HEK293 (cell line): ENCODE measurements around the gene ITSN1.

ENCODE experiments used
- EGR2 ChIP-seq: fragments of 450-650 bp; formaldehyde crosslinking; IDR thresholded peaks from 2 replicates; pipeline ENCODE4 v1.5.1; 2016; ENCODE audit warnings: low read depth, missing biosample characterization, missing genetic modification characterization
- GLI2 ChIP-seq: fragments of 450-650 bp; formaldehyde crosslinking; IDR thresholded peaks from 2 replicates; pipeline ENCODE4; 2017; ENCODE audit warnings: missing biosample characterization, missing genetic modification characterization, low read depth, borderline replicate concordance
- KLF1 ChIP-seq: fragments of 450-650 bp; formaldehyde crosslinking; IDR thresholded peaks from 2 replicates; pipeline ENCODE4 v1.5.1; 2016; ENCODE audit warnings: missing biosample characterization, missing genetic modification characterization
- KLF10 ChIP-seq: fragments of 450-650 bp; IDR thresholded peaks from 2 replicates; pipeline ENCODE4 v1.5.1; 2018; ENCODE audit warnings: missing biosample characterization, mild to moderate bottlenecking, missing genetic modification characterization
- SP7 ChIP-seq: fragments of 450-650 bp; formaldehyde crosslinking; IDR thresholded peaks from 2 replicates; pipeline ENCODE4 v1.5.1; 2016; ENCODE audit warnings: missing biosample characterization, missing genetic modification characterization
- TCF7L2 ChIP-seq: IDR thresholded peaks from 2 replicates; pipeline ENCODE4 v1.6.1; 2011; ENCODE audit warnings: low read depth, mild to moderate bottlenecking, inconsistent platforms, low read length, moderate library complexity, borderline replicate concordance
- YY1 ChIP-seq: fragments of 450-650 bp; formaldehyde crosslinking; IDR thresholded peaks from 2 replicates; pipeline ENCODE4 v1.5.1; 2018; ENCODE audit warnings: missing biosample characterization, missing genetic modification characterization
- ZBTB8A ChIP-seq: fragments of 450-650 bp; formaldehyde crosslinking; IDR thresholded peaks from 2 replicates; pipeline ENCODE4 v1.5.1; 2016; ENCODE audit warnings: missing biosample characterization, missing genetic modification characterization
- ZEB2 ChIP-seq: fragments of 450-650 bp; formaldehyde crosslinking; IDR thresholded peaks from 2 replicates; pipeline ENCODE4 v1.5.1; 2016; ENCODE audit warnings: missing biosample characterization, missing genetic modification characterization
- ZFP69B ChIP-seq: fragments of 450-650 bp; formaldehyde crosslinking; IDR thresholded peaks from 2 replicates; pipeline ENCODE4 v1.5.1; 2016; ENCODE audit warnings: missing biosample characterization, missing genetic modification characterization
- ZNF10 ChIP-seq: fragments of 450-650 bp; formaldehyde crosslinking; IDR thresholded peaks from 2 replicates; pipeline ENCODE4 v1.5.1; 2017; ENCODE audit warnings: missing biosample characterization, missing genetic modification characterization
- ZNF133 ChIP-seq: fragments of 450-650 bp; formaldehyde crosslinking; IDR thresholded peaks from 2 replicates; pipeline ENCODE4 v1.5.1; 2016; ENCODE audit warnings: missing biosample characterization, missing genetic modification characterization
- ZNF175 ChIP-seq: fragments of 450-650 bp; formaldehyde crosslinking; IDR thresholded peaks from 2 replicates; pipeline ENCODE4 v1.5.1; 2016; ENCODE audit warnings: missing biosample characterization, missing genetic modification characterization
- ZNF223 ChIP-seq: fragments of 450-650 bp; formaldehyde crosslinking; IDR thresholded peaks from 2 replicates; pipeline ENCODE4 v1.5.1; 2016; ENCODE audit warnings: missing biosample characterization, missing genetic modification characterization
- ZNF416 ChIP-seq: fragments of 450-650 bp; formaldehyde crosslinking; IDR thresholded peaks from 2 replicates; pipeline ENCODE4 v1.5.1; 2016; ENCODE audit warnings: missing biosample characterization, missing genetic modification characterization
- ZNF510 ChIP-seq: fragments of 450-650 bp; formaldehyde crosslinking; IDR thresholded peaks from 2 replicates; pipeline ENCODE4 v1.5.1; 2018; ENCODE audit warnings: mild to moderate bottlenecking, missing genetic modification characterization, missing biosample characterization; ENCODE audit not compliant: insufficient replicate concordance
- ZNF530 ChIP-seq: fragments of 450-650 bp; formaldehyde crosslinking; IDR thresholded peaks from 2 replicates; pipeline ENCODE4 v1.5.1; 2016; ENCODE audit warnings: low read depth, missing biosample characterization, missing genetic modification characterization
- ZNF571 ChIP-seq: fragments of 450-650 bp; formaldehyde crosslinking; IDR thresholded peaks from 2 replicates; pipeline ENCODE4 v1.5.0; 2017; ENCODE audit warnings: missing biosample characterization, missing genetic modification characterization
- ZNF670 ChIP-seq: fragments of 450-650 bp; formaldehyde crosslinking; IDR thresholded peaks from 2 replicates; pipeline ENCODE4 v1.5.1; 2016; ENCODE audit warnings: missing biosample characterization, missing genetic modification characterization, low read depth
- ZXDB ChIP-seq: fragments of 450-650 bp; formaldehyde crosslinking; IDR thresholded peaks from 2 replicates; pipeline ENCODE4 v1.5.1; 2016; ENCODE audit warnings: missing biosample characterization, missing genetic modification characterization
- TF ChIP-seq, protein P1 (sequence below): fragments of 450-650 bp; formaldehyde crosslinking; IDR thresholded peaks from 2 replicates; pipeline ENCODE4 v1.5.1; 2016; ENCODE audit warnings: missing biosample characterization, missing genetic modification characterization
- TF ChIP-seq, protein P2 (sequence below): fragments of 450-650 bp; formaldehyde crosslinking; IDR thresholded peaks from 2 replicates; pipeline ENCODE4 v1.5.1; 2016; ENCODE audit warnings: missing biosample characterization, missing genetic modification characterization, borderline replicate concordance
- TF ChIP-seq, protein P3 (sequence below): fragments of 450-650 bp; formaldehyde crosslinking; IDR thresholded peaks from 2 replicates; pipeline ENCODE4 v1.5.1; 2016; ENCODE audit warnings: missing biosample characterization, missing genetic modification characterization
- TF ChIP-seq, protein P4 (sequence below): fragments of 450-650 bp; formaldehyde crosslinking; IDR thresholded peaks from 2 replicates; pipeline ENCODE4 v1.5.1; 2016; ENCODE audit warnings: missing biosample characterization, missing genetic modification characterization, low read depth
- TF ChIP-seq, protein P5 (sequence below): fragments of 450-650 bp; formaldehyde crosslinking; IDR thresholded peaks from 2 replicates; pipeline ENCODE4; 2016; ENCODE audit warnings: missing biosample characterization, missing genetic modification characterization
- TF ChIP-seq, protein P6 (sequence below): fragments of 450-650 bp; formaldehyde crosslinking; IDR thresholded peaks from 2 replicates; pipeline ENCODE4 v1.5.1; 2017; ENCODE audit warnings: missing biosample characterization, missing genetic modification characterization
- TF ChIP-seq, protein P7 (sequence below): fragments of 450-650 bp; formaldehyde crosslinking; IDR thresholded peaks from 2 replicates; pipeline ENCODE4 v1.5.1; 2016; ENCODE audit warnings: missing biosample characterization, missing genetic modification characterization

The ITSN1 gene

DNA sequence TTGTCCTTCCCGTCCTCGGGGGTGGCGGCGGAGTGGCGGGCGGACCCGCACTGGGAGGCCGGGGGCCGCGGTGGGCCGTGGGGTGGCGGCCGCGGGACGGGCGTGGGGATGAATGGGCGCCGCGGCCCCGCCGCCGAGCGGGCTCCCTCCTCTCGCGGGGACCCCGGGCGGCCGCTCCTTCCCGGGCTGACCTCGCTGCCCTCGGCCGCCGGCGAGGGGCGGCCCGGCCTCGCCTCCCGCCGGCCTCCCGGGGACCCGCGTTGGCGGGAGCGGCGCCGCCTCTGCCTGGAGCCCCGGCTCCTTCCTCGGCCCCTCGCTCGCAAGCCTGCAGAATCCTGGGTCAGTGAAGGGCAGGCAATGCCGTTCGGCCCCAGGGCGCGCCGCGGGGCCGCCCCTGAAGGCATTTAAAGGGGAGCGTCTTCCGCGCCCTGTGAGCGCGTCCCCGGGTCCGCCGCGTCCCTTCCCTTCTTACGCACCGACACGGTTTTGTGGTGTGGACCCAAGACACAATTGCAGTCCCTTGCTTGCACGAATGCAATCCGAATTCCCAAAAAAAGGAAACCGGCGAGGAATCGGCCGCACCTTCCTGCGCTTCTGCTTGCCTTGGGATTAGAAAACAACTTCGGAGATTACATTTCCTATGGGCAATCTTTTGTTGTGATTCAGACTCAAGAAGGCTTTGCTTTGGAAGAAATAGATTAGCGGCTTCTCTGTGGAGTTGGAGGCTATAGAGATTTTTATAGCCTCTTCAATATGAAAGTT, 776 bp downstream of the ITSN1 start (continued):
- TF ChIP-seq TCF7L2, result no peak
- peak; percentile 41; the same call in 1 of the 2 replicates for TF ChIP-seq ZFP69B
- no peak for TF ChIP-seq ZNF223
- no peak for TF ChIP-seq ZNF10 (tag by site-specific recombination)
- TF ChIP-seq ZEB2 (tag by site-specific recombination), result peak; percentile 50; the same call in 1 of the 2 replicates
- no peak for TF ChIP-seq ZNF530 (tag by site-specific recombination)
- TF ChIP-seq GLI2 (tag by site-specific recombination), result no peak
- TF ChIP-seq, protein P1, sequence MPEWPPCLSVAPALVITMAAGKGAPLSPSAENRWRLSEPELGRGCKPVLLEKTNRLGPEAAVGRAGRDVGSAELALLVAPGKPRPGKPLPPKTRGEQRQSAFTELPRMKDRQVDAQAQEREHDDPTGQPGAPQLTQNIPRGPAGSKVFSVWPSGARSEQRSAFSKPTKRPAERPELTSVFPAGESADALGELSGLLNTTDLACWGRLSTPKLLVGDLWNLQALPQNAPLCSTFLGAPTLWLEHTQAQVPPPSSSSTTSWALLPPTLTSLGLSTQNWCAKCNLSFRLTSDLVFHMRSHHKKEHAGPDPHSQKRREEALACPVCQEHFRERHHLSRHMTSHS (tag by site-specific recombination), result no peak
- TF ChIP-seq SP7 (tag by site-specific recombination), result peak; percentile 35; the same call in 1 of the 2 replicates
- no peak for TF ChIP-seq EGR2
- 0 out of 2 replicates have a peak, but pooled peaks have one; percentile 11 for TF ChIP-seq KLF1 (tag by site-specific recombination)
- TF ChIP-seq ZBTB8A (tag by site-specific recombination), result peak; percentile 9; the same call in 1 of the 2 replicates
- TF ChIP-seq, protein P2, sequence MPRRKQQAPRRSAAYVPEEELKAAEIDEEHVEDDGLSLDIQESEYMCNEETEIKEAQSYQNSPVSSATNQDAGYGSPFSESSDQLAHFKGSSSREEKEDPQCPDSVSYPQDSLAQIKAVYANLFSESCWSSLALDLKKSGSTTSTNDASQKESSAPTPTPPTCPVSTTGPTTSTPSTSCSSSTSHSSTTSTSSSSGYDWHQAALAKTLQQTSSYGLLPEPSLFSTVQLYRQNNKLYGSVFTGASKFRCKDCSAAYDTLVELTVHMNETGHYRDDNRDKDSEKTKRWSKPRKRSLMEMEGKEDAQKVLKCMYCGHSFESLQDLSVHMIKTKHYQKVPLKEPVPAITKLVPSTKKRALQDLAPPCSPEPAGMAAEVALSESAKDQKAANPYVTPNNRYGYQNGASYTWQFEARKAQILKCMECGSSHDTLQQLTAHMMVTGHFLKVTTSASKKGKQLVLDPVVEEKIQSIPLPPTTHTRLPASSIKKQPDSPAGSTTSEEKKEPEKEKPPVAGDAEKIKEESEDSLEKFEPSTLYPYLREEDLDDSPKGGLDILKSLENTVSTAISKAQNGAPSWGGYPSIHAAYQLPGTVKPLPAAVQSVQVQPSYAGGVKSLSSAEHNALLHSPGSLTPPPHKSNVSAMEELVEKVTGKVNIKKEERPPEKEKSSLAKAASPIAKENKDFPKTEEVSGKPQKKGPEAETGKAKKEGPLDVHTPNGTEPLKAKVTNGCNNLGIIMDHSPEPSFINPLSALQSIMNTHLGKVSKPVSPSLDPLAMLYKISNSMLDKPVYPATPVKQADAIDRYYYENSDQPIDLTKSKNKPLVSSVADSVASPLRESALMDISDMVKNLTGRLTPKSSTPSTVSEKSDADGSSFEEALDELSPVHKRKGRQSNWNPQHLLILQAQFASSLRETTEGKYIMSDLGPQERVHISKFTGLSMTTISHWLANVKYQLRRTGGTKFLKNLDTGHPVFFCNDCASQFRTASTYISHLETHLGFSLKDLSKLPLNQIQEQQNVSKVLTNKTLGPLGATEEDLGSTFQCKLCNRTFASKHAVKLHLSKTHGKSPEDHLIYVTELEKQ (tag by site-specific recombination), result no peak
- TF ChIP-seq, protein P3, sequence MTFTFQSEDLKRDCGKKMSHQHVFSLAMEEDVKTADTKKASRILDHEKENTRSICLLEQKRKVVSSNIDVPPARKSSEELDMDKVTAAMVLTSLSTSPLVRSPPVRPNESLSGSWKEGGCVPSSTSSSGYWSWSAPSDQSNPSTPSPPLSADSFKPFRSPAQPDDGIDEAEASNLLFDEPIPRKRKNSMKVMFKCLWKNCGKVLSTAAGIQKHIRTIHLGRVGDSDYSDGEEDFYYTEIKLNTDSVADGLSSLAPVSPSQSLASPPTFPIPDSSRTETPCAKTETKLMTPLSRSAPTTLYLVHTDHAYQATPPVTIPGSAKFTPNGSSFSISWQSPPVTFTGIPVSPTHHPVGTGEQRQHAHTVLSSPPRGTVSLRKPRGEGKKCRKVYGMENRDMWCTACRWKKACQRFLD (tag by site-specific recombination), result no peak
- TF ChIP-seq, protein P4, sequence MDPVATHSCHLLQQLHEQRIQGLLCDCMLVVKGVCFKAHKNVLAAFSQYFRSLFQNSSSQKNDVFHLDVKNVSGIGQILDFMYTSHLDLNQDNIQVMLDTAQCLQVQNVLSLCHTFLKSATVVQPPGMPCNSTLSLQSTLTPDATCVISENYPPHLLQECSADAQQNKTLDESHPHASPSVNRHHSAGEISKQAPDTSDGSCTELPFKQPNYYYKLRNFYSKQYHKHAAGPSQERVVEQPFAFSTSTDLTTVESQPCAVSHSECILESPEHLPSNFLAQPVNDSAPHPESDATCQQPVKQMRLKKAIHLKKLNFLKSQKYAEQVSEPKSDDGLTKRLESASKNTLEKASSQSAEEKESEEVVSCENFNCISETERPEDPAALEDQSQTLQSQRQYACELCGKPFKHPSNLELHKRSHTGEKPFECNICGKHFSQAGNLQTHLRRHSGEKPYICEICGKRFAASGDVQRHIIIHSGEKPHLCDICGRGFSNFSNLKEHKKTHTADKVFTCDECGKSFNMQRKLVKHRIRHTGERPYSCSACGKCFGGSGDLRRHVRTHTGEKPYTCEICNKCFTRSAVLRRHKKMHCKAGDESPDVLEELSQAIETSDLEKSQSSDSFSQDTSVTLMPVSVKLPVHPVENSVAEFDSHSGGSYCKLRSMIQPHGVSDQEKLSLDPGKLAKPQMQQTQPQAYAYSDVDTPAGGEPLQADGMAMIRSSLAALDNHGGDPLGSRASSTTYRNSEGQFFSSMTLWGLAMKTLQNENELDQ (tag by site-specific recombination), result no peak
- 0 out of 2 replicates have a peak, but pooled peaks have one; percentile 25 for TF ChIP-seq ZXDB (tag by site-specific recombination)
- TF ChIP-seq ZNF175 (tag by site-specific recombination), result no peak
- TF ChIP-seq, protein P5, sequence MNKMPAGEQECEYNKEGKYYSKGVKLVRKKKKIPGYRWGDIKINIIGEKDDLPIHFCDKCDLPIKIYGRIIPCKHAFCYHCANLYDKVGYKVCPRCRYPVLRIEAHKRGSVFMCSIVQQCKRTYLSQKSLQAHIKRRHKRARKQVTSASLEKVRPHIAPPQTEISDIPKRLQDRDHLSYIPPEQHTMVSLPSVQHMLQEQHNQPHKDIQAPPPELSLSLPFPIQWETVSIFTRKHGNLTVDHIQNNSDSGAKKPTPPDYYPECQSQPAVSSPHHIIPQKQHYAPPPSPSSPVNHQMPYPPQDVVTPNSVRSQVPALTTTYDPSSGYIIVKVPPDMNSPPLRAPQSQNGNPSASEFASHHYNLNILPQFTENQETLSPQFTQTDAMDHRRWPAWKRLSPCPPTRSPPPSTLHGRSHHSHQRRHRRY (tag by site-specific recombination), result no peak
- TF ChIP-seq KLF10 (tag by site-specific recombination), result peak; percentile 24; the same call in 1 of the 2 replicates
- TF ChIP-seq ZNF571, result no peak
- TF ChIP-seq ZNF416 (tag by site-specific recombination), result no peak
- TF ChIP-seq ZNF510 (tag by site-specific recombination), result no peak
- TF ChIP-seq, protein P6, sequence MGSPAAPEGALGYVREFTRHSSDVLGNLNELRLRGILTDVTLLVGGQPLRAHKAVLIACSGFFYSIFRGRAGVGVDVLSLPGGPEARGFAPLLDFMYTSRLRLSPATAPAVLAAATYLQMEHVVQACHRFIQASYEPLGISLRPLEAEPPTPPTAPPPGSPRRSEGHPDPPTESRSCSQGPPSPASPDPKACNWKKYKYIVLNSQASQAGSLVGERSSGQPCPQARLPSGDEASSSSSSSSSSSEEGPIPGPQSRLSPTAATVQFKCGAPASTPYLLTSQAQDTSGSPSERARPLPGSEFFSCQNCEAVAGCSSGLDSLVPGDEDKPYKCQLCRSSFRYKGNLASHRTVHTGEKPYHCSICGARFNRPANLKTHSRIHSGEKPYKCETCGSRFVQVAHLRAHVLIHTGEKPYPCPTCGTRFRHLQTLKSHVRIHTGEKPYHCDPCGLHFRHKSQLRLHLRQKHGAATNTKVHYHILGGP (tag by site-specific recombination), result no peak
- TF ChIP-seq ZNF670, result no peak
- no peak for TF ChIP-seq YY1 (tag by site-specific recombination)
- no peak for TF ChIP-seq ZNF133 (tag by site-specific recombination)
- TF ChIP-seq, protein P7, sequence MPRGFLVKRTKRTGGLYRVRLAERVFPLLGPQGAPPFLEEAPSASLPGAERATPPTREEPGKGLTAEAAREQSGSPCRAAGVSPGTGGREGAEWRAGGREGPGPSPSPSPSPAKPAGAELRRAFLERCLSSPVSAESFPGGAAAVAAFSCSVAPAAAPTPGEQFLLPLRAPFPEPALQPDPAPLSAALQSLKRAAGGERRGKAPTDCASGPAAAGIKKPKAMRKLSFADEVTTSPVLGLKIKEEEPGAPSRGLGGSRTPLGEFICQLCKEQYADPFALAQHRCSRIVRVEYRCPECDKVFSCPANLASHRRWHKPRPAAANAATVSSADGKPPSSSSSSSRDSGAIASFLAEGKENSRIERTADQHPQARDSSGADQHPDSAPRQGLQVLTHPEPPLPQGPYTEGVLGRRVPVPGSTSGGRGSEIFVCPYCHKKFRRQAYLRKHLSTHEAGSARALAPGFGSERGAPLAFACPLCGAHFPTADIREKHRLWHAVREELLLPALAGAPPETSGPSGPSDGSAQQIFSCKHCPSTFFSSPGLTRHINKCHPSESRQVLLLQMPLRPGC, result no peak
